ENCODE results near the gene PDE4D.
A peak's percentile ranks its signal among the peaks of the same experiment; 100 is the strongest.
"Not testable (repeated sequence)": the region's sequence is repeated elsewhere in the genome, so short reads cannot be mapped to it uniquely, and the experiment has no call there.

PDE4D gene

DNA sequence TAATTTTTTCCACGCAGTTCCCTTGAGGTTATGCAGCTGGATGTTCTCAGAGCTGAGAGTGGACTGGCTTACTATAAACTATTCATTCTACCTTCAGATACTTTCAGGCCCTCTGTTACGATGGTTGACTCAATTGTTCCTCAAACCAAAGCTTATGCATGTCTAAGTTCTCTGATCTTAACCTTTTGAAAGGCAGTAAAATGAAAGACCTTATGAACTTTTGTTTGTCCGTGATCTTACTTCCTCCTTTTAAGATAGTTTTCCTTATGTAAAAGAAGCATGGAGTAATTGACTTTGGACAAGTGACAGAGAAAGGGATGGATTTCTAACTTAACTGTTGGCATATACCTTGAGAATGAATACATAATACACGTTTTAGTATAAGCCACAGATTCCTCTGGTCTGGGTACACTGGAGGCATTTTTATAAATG is 575.7 kb downstream of the PDE4D start:
- H3K4me3 ChIP-seq (ENCODE audit: extremely low read depth, insufficient read depth, low read length, poor library complexity, severe bottlenecking): no peak overlapping the region
- peaks cover 11% of the 10 kb centered on the region for H3K4me1 ChIP-seq (ENCODE audit: control insufficient read depth, insufficient read depth, low read length, poor library complexity, severe bottlenecking)
- peak overlapping the region; percentile 72 for H3K27ac ChIP-seq (ENCODE audit: low read depth, low read length, severe bottlenecking)
- whole genome bisulfite sequencing, 2 experiments (ENCODE audit: insufficient coverage in 2 of 2): 100% methylated on average over 1 of the region's 4 CpGs; no CpG with 5 or more reads in 1 of the 2 experiments
- H3K9me3 ChIP-seq (ENCODE audit: control insufficient read depth, low read length): no peaks in the 10 kb centered on the region
- no peaks in the 10 kb centered on the region for H3K36me3 ChIP-seq (ENCODE audit: control insufficient read depth, insufficient read depth, low read length)

DNA sequence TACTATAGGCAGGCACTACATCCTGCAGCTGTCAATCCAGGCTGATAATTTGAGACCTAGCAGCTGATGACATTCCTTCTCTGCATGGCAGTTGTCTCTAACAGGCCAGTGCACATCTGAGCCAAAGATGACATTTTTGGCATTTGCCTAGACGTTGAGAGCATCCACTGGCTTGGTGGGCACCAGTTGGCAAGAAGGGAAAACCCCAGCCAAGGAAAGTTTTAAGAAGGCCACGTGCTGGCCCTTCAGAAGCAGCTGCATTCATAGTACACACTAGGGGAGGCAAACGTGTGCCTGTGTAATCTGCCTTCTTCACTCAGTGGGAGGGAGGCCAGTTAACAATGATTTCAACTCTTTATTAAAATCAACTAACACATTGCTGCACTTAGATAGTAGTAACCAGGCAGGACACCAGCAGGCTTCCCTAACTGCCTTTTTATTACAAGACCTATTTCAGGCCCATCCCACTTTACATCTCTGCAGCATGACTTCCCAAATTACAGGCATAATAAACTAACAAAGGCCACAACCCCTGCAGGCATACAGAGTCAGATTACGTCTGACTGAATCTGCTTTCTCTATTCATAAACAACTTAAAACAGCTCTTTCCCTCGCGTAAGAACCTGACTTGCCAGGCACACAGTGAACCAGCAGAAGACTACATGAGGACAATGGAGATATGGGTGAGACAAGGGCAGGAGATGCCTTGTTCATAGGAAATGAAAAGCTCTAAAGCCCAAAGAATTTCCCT is 576.3 kb downstream of the PDE4D start:
- no peaks in the 10 kb centered on the region for H3K9me3 ChIP-seq (ENCODE audit: control insufficient read depth, low read length)
- H3K4me3 ChIP-seq (ENCODE audit: extremely low read depth, insufficient read depth, low read length, poor library complexity, severe bottlenecking): no peak overlapping the region
- no peaks in the 10 kb centered on the region for H3K36me3 ChIP-seq (ENCODE audit: control insufficient read depth, insufficient read depth, low read length)
- peak overlapping the region; percentile 72 for H3K27ac ChIP-seq (ENCODE audit: low read depth, low read length, severe bottlenecking)
- WGBS, 2 experiments (ENCODE audit: insufficient coverage in 2 of 2): 62% methylated on average over 4 to 5 of the region's 6 CpGs
- peaks cover 11% of the 10 kb centered on the region for H3K4me1 ChIP-seq (ENCODE audit: control insufficient read depth, insufficient read depth, low read length, poor library complexity, severe bottlenecking)

DNA sequence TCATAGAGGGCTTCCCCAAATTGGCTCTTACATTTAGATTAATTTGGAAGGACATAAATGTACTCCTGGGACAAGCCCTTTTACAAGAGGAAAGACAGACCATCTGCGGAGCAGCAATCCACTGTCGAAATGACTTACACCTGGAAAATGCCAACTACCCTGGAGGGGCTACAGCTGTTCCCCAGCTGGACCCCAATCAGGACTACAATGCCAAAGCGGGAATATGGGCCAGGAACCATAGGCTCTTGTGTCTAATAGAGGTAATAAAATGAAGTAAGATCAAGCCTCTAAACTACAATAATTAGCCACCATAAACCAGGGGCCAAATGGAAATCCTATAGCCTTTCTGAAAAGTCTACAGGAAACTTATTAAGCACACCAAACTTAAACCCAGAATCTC is 581.3 kb downstream of the PDE4D start:
- Histone ChIP-seq H3K4me1 (ENCODE audit: control insufficient read depth, insufficient read depth, low read length, poor library complexity, severe bottlenecking) (peaks cover 6% of the 10 kb centered on the region), H3K4me3 (ENCODE audit: extremely low read depth, insufficient read depth, low read length, poor library complexity, severe bottlenecking) (no peak overlapping the region), H3K36me3 (ENCODE audit: control insufficient read depth, insufficient read depth, low read length) (no peaks in the 10 kb centered on the region), H3K27ac (ENCODE audit: low read depth, low read length, severe bottlenecking) (no peak overlapping the region), H3K9me3 (ENCODE audit: control insufficient read depth, low read length) (no peaks in the 10 kb centered on the region)
- no CpG with 5 or more reads among the region's 3 CpGs for WGBS, 2 experiments (ENCODE audit: insufficient coverage in 2 of 2)

DNA sequence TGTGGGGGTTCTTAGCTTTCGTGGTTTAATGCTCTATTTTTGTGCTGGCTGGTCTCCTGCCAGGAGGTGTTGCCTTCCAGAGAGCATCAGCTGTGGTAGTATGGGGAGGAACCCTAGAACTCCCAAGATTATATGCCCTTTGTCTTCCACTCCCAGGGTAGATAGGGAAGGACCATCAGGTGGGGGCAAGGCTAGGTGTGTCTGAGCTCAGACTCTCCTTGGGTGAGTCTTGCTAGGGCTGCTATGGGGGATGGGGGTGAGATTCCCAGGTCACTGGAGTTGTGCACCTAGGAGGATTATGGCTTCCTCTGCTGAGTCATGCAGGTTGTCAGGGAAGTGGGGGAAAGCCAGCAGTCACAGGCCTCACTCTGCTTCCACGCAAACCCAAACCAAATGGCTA is 584.8 kb downstream of the PDE4D start:
- H3K4me3 ChIP-seq (ENCODE audit: extremely low read depth, insufficient read depth, low read length, poor library complexity, severe bottlenecking); H3K36me3 ChIP-seq (ENCODE audit: control insufficient read depth, insufficient read depth, low read length); H3K4me1 ChIP-seq (ENCODE audit: control insufficient read depth, insufficient read depth, low read length, poor library complexity, severe bottlenecking); H3K9me3 ChIP-seq (ENCODE audit: control insufficient read depth, low read length); H3K27ac ChIP-seq (ENCODE audit: low read depth, low read length, severe bottlenecking): not testable (repeated sequence)
- WGBS, 2 experiments (ENCODE audit: insufficient coverage in 2 of 2): 60% methylated on average over 1 of the region's 2 CpGs; no CpG with 5 or more reads in 1 of the 2 experiments

DNA sequence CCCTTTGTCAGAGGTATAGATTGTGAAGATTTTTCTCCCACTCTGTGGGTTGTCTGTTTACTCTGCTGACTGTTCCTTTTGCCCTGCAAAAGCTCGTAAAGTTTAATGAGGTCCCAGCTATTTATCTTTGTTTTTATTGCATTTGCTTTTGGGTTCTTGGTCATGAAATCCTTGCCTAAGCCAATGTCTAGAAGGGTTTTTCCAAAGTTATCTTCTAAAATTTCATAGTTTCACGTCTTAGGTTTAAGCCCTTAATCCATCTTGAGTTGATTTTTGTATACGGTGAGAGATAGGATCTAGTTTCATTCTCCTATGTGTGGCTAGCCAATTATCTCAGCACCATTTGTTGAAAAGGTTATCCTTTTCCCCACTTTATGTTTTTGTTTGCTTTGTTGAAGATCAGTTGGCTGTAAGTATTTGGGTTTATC is 590.2 kb downstream of the PDE4D start:
- 100% methylated on average over 1 of the region's 3 CpGs; no CpG with 5 or more reads in 1 of the 2 experiments for WGBS, 2 experiments (ENCODE audit: insufficient coverage in 2 of 2)
- not testable (repeated sequence) for H3K27ac ChIP-seq (ENCODE audit: low read depth, low read length, severe bottlenecking); H3K4me1 ChIP-seq (ENCODE audit: control insufficient read depth, insufficient read depth, low read length, poor library complexity, severe bottlenecking); H3K36me3 ChIP-seq (ENCODE audit: control insufficient read depth, insufficient read depth, low read length); H3K4me3 ChIP-seq (ENCODE audit: extremely low read depth, insufficient read depth, low read length, poor library complexity, severe bottlenecking); H3K9me3 ChIP-seq (ENCODE audit: control insufficient read depth, low read length)

DNA sequence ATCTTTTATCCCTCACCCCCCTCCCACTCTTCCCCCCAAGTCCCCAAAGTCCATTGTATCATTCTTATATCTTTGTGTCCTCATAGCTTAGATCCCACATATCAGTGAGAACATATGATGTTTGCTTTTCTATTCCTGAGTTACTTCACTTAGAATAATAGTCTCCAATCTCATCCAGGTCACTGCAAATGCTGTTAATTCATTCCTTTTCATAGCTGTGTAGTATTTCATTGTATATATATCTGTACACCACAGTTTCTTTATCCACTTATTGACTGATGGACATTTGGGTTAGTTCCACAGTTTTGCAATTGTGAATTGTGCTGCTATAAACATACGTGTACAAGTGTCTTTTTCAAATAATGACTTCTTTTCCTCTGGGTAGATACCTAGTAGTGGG is 591.0 kb downstream of the PDE4D start:
- H3K27ac ChIP-seq (ENCODE audit: low read depth, low read length, severe bottlenecking); H3K36me3 ChIP-seq (ENCODE audit: control insufficient read depth, insufficient read depth, low read length); H3K4me1 ChIP-seq (ENCODE audit: control insufficient read depth, insufficient read depth, low read length, poor library complexity, severe bottlenecking); H3K4me3 ChIP-seq (ENCODE audit: extremely low read depth, insufficient read depth, low read length, poor library complexity, severe bottlenecking); H3K9me3 ChIP-seq (ENCODE audit: control insufficient read depth, low read length): not testable (repeated sequence)
- WGBS, 2 experiments (ENCODE audit: insufficient coverage in 2 of 2): 100% methylated on average over 1 of the region's 1 CpG; no CpG with 5 or more reads in 1 of the 2 experiments

DNA sequence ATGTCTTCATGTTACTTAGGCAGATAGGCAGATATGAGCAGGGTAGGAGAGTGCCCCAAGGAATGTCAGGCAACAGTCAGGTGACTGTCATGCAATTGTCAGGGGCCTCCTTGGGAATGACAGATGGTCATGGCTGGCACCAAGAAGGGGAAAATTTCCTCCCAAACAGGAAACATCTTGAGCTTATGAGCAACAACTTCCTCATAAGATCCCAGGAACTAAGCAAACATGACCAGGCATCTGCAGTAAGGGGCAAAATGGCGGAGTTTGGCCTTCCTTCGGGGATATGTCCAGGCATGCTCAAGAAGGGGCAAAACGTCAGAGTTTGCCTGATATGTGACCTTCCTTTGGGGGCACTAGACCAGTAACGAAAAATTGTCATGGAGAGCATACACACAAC is 591.8 kb downstream of the PDE4D start:
- Histone ChIP-seq H3K4me3 (ENCODE audit: extremely low read depth, insufficient read depth, low read length, poor library complexity, severe bottlenecking) (no peak overlapping the region), H3K27ac (ENCODE audit: low read depth, low read length, severe bottlenecking) (peak overlapping the region; percentile 57), H3K4me1 (ENCODE audit: control insufficient read depth, insufficient read depth, low read length, poor library complexity, severe bottlenecking) (no peaks in the 10 kb centered on the region), H3K36me3 (ENCODE audit: control insufficient read depth, insufficient read depth, low read length) (no peaks in the 10 kb centered on the region), H3K9me3 (ENCODE audit: control insufficient read depth, low read length) (no peaks in the 10 kb centered on the region)
- WGBS, 2 experiments (ENCODE audit: insufficient coverage in 2 of 2): 100% methylated on average over 3 of the region's 4 CpGs

DNA sequence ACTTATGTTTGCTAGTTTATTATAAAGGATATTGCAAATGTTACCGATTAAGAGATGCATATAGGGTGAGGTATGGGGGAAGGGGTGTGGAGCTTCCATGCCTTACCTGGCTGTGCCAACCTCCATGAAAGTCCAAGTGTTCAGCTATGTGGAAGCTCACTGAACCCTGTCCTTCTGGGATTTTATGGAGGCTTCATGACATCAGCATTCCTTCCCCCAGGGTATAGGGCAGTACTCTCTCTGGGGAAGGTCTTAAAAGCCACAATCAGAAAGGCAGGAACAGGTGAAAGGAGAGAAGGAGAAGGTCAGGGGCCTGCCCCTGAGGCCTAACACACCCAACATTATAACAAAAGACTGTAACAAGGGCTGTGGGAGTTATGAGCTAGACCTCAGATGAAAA is 592.6 kb downstream of the PDE4D start:
- H3K36me3 ChIP-seq (ENCODE audit: control insufficient read depth, insufficient read depth, low read length): no peaks in the 10 kb centered on the region
- H3K4me3 ChIP-seq (ENCODE audit: extremely low read depth, insufficient read depth, low read length, poor library complexity, severe bottlenecking): no peak overlapping the region
- H3K9me3 ChIP-seq (ENCODE audit: control insufficient read depth, low read length): no peaks in the 10 kb centered on the region
- 100% methylated on average over 1 of the region's 1 CpG for WGBS, 2 experiments (ENCODE audit: insufficient coverage in 2 of 2)
- no peak overlapping the region for H3K27ac ChIP-seq (ENCODE audit: low read depth, low read length, severe bottlenecking)
- no peaks in the 10 kb centered on the region for H3K4me1 ChIP-seq (ENCODE audit: control insufficient read depth, insufficient read depth, low read length, poor library complexity, severe bottlenecking)

DNA sequence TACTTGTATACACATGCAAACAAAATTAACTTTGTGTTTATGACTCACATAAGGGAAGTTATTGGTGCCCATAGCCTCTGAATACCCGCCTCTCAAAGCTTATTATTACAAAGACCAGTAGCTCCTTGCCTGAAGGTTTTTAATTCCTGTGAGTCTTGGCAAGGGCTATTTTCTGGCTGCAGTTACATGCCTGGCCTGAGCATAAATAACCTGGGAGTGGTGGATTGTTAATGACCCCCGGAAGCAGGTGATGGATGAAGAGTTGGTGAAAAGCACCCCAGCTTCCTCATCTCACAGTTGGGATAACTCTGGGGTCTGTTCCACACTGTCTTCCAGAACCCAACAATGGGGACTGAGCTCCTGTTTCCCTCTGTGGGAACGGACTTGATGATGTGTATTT is 594.5 kb downstream of the PDE4D start:
- H3K4me1 ChIP-seq (ENCODE audit: control insufficient read depth, insufficient read depth, low read length, poor library complexity, severe bottlenecking): no peaks in the 10 kb centered on the region

DNA sequence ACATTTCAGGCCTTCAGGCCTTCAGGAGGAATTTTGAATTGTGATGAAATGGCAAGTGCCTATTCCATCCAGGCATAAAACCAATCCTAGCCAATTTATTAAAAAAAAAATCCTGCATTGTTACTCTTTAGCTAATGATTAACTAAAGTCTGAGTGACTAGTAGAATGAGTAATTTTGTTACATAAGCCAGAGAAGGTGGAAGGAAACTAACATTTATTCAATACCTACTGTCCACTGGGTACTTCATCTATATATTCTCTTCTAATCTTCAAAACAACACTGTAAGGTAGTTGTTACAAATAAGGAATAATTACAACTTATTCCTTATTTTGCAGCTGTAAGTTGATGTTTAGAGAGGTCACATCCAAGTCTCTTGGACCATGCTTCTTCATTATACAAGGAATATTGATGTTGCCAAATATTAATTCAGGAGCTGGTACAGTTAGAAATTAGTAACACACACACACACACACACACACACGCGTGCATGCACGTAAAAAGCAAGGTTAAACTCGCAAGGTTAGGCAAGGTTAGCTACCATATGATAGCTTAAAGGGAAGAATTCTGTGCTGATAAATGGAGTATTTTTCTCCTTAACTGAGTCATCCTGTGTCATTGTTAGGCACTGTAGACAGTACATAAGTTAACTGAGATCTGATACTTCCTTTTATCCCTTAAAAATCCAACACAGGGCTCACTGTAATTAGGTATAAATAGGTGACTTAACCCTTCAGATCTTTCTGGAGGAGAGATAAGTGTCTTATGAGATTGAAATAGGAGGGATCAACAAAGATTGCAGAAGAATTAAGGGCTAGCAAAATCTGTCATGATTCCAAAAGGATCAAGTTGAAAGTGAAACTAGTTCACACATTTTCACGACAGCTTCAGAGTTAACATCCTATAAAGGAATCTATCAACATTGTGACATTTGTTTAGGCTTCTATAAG is 596.9 kb downstream of the PDE4D start:
- Histone ChIP-seq H3K4me1 (ENCODE audit: control insufficient read depth, insufficient read depth, low read length, poor library complexity, severe bottlenecking) (no peaks in the 10 kb centered on the region), H3K9me3 (ENCODE audit: control insufficient read depth, low read length) (no peaks in the 10 kb centered on the region), H3K4me3 (ENCODE audit: extremely low read depth, insufficient read depth, low read length, poor library complexity, severe bottlenecking) (no peak overlapping the region), H3K36me3 (ENCODE audit: control insufficient read depth, insufficient read depth, low read length) (no peaks in the 10 kb centered on the region), H3K27ac (ENCODE audit: low read depth, low read length, severe bottlenecking) (no peak overlapping the region)
- 83% methylated on average over 1 of the region's 5 CpGs; no CpG with 5 or more reads in 1 of the 2 experiments for WGBS, 2 experiments (ENCODE audit: insufficient coverage in 2 of 2)

More for the DNA sequence above, 594.5 kb downstream of the PDE4D start:
- WGBS, 2 experiments (ENCODE audit: insufficient coverage in 2 of 2): 100% methylated on average over 1 of the region's 3 CpGs
- Histone ChIP-seq H3K9me3 (ENCODE audit: control insufficient read depth, low read length) (no peaks in the 10 kb centered on the region), H3K4me3 (ENCODE audit: extremely low read depth, insufficient read depth, low read length, poor library complexity, severe bottlenecking) (no peak overlapping the region), H3K27ac (ENCODE audit: low read depth, low read length, severe bottlenecking) (no peak overlapping the region), H3K36me3 (ENCODE audit: control insufficient read depth, insufficient read depth, low read length) (no peaks in the 10 kb centered on the region)
